Activated CD4-positive, alpha-beta T cell treated with anti-CD3 and anti-CD28 coated beads for 1 hour (primary cell): ENCODE data around the gene ZNF541.

Experiments
- DNase-seq: peaks from one replicate; pipeline ENCODE4 v3.0.0-alpha.2; 2020

Gene ZNF541

GRCh38 chr19:47544476-47544875, 28.5 kb downstream of the ZNF541 start:
- no peak for DNase-seq

- no peak for DNase-seq
These were observed 28.9 kb downstream of the ZNF541 start for GRCh38 chr19:47544075-47544474.

- no peak for DNase-seq
These were observed 30.9 kb downstream of the ZNF541 start for GRCh38 chr19:47542030-47542475.

GRCh38 chr19:47541518-47541917, 31.4 kb downstream of the ZNF541 start:
- DNase-seq: no peak

- no peak for DNase-seq
These were observed 32.2 kb downstream of the ZNF541 start for GRCh38 chr19:47540748-47541147.

- no peak for DNase-seq
These were observed 33.1 kb downstream of the ZNF541 start for GRCh38 chr19:47539747-47540311.

GRCh38 chr19:47538812-47539211, 34.1 kb downstream of the ZNF541 start:
- no peak for DNase-seq

GRCh38 chr19:47537493-47537892, 35.5 kb downstream of the ZNF541 start:
- no peak for DNase-seq

- DNase-seq: no peak
These were observed 38.3 kb downstream of the ZNF541 start for GRCh38 chr19:47534628-47535027.

- DNase-seq: no peak
These were observed 41.1 kb downstream of the ZNF541 start for GRCh38 chr19:47531640-47532387.

- DNase-seq: no peak
These were observed 43.8 kb downstream of the ZNF541 start for GRCh38 chr19:47529018-47529742.

- no peak for DNase-seq
These were observed 46.1 kb downstream of the ZNF541 start for GRCh38 chr19:47526798-47527197.

- no peak for DNase-seq
These were observed 49.5 kb downstream of the ZNF541 start for GRCh38 chr19:47523473-47523872.
